Loucy (cell line): ENCODE results near the gene SPATA31E1.
"Not testable (repeated sequence)": the region's sequence is repeated elsewhere in the genome, so short reads cannot be mapped to it uniquely, and the experiment has no call there.

Experiments
- CTCF ChIP-seq: fragments of 200-600 bp; sonication (generic); conservative IDR thresholded peaks from 2 replicates; pipeline ENCODE4 v1.5.1; 2014; ENCODE audit warnings: mild to moderate bottlenecking, antibody characterized with exemption, low read length
- EZH2phosphoT487 ChIP-seq: fragments of 200-600 bp; IDR thresholded peaks from 2 replicates; pipeline ENCODE4 v1.6.1; 2018; ENCODE audit warnings: antibody characterized with exemption, mild to moderate bottlenecking, moderate library complexity, borderline replicate concordance

- not testable (repeated sequence) for TF ChIP-seq CTCF, EZH2phosphoT487
Observed at GRCh38 chr9:87917662-87918061, 35.0 kb downstream of the SPATA31E1 start, which contains the start of gene SPATA31C1.
